CD8-positive, alpha-beta memory T cell (primary cell): ENCODE data around the gene KAZN. TPM values are rescaled to one million over a fixed set of nuclear protein-coding genes. Genes with fewer than 3 reads are reported as not detected.

Experiments
- CTCF ChIA-PET: fragments of 350-600 bp; sonication (Branson Sonifier 250); formaldehyde crosslinking; loops from one replicate; lab custom pipeline; 2021; ENCODE audit warnings: antibody characterized with exemption; lab: Charles Lee
- POLR2A ChIA-PET: fragments of 350-600 bp; sonication (Branson Sonifier 250); formaldehyde crosslinking; loops from one replicate; lab custom pipeline; 2021; ENCODE audit warnings: antibody characterized with exemption; lab: Charles Lee
- DNase-seq, 5 donors: peaks; one replicate each; pipeline versions ENCODE4 v3.0.0 to v3.0.0-alpha.2; 2020 to 2022; ENCODE audit warnings: mixed read lengths in 1 of 5
- H3K27ac ChIP-seq: one replicate; pipeline ENCODE4 v1.7.0; 2013; ENCODE audit warnings: low read depth, mild to moderate bottlenecking, low read length, moderate library complexity
- H3K27me3 ChIP-seq: 2 replicates; pipeline ENCODE4 v1.7.0; 2013; ENCODE audit warnings: low read length, mild to moderate bottlenecking; ENCODE audit not compliant: insufficient read depth, poor library complexity, severe bottlenecking
- H3K36me3 ChIP-seq: 2 replicates; pipeline ENCODE4 v1.7.0; 2013; ENCODE audit warnings: mild to moderate bottlenecking, low read length, moderate library complexity; ENCODE audit not compliant: insufficient read depth
- H3K4me1 ChIP-seq: 2 replicates; pipeline ENCODE4 v1.7.0; 2013; ENCODE audit warnings: mild to moderate bottlenecking, low read length, moderate library complexity; ENCODE audit not compliant: insufficient read depth
- H3K4me3 ChIP-seq: 2 replicates; pipeline ENCODE4 v1.7.0; 2013; ENCODE audit warnings: mild to moderate bottlenecking, low read length
- H3K9me3 ChIP-seq: 2 replicates; pipeline ENCODE4 v1.7.0; 2013; ENCODE audit warnings: mild to moderate bottlenecking, low read length
- H3K27ac Mint-ChIP-seq, 8 donors: one replicate each; pipeline ENCODE4 v1.8.0; 2020 to 2021; ENCODE audit warnings: mixed read lengths in 8 of 8, mild to moderate bottlenecking in 6 of 8, inconsistent platforms in 3 of 8, moderate library complexity in 3 of 8
- H3K27me3 Mint-ChIP-seq, 2 donors: one replicate each; pipeline ENCODE4 v1.8.0; 2020 to 2021; ENCODE audit warnings: mixed read lengths in 2 of 2, mild to moderate bottlenecking in 1 of 2, moderate library complexity in 1 of 2
- H3K36me3 Mint-ChIP-seq, 3 donors: one replicate each; pipeline ENCODE4 v1.8.0; 2020 to 2021; ENCODE audit warnings: mixed read lengths in 3 of 3, inconsistent platforms in 1 of 3, mild to moderate bottlenecking in 1 of 3
- H3K4me1 Mint-ChIP-seq, 3 donors: one replicate each; pipeline ENCODE4 v1.8.0; 2020 to 2021; ENCODE audit warnings: mixed read lengths in 3 of 3, inconsistent platforms in 1 of 3, mild to moderate bottlenecking in 1 of 3
- H3K4me3 Mint-ChIP-seq, 7 donors: one replicate each; pipeline ENCODE4 v1.8.0; 2020 to 2021; ENCODE audit warnings: mixed read lengths in 7 of 7, mild to moderate bottlenecking in 6 of 7, moderate library complexity in 4 of 7, inconsistent platforms in 2 of 7
- H3K9me3 Mint-ChIP-seq, 5 donors: one replicate each; pipeline ENCODE4 v1.8.0; 2020 to 2022; ENCODE audit warnings: mixed read lengths in 5 of 5, mild to moderate bottlenecking in 3 of 5, moderate library complexity in 2 of 5, inconsistent platforms in 1 of 5
- polyA plus RNA-seq: library from polyadenylated mRNA; unstranded; fragments of 300-500 nt; fragmentation: Illumina TruSeq; gene quantifications from one replicate; pipeline ENCODE4 v1.2.3, GENCODE V29; 2021
- total RNA-seq, 2 experiments: library from RNA; stranded (reverse); gene quantifications; one replicate each; pipeline ENCODE4 v1.2.3, GENCODE V29; 2021

Gene KAZN
- total and polyA plus RNA-seq, 3 experiments from 2014 or later = 0.15 to 0.35 (median 0.18) TPM

- Mint-ChIP-seq H3K27me3 (peaks cover 4 to 5% of the 10 kb centered on the region in 2 donors), H3K4me3 (no peak overlapping the region), H3K36me3 (no peaks in the 10 kb centered on the region), H3K9me3 (no peaks in the 10 kb centered on the region), H3K4me1 (no peaks in the 10 kb centered on the region), H3K27ac (no peak overlapping the region)
- Histone ChIP-seq H3K27me3 (no peaks in the 10 kb centered on the region), H3K36me3 (no peaks in the 10 kb centered on the region), H3K4me3 (no peak overlapping the region), H3K9me3 (no peaks in the 10 kb centered on the region), H3K27ac (no peak overlapping the region), H3K4me1 (no peaks in the 10 kb centered on the region)
- POLR2A ChIA-PET = no interaction called here
- no peak for DNase-seq
- CTCF ChIA-PET = interaction anchor here (1.0 kb wide), 1 partner anchor 12 kb away, joined by 3 read pairs; no protein-coding TSS in a partner anchor
These were observed 409.4 kb downstream of the KAZN start for GRCh38 chr1:15007842-15008241.

GRCh38 chr1:15008783-15009729 lies 410.6 kb downstream of the KAZN start:
- Mint-ChIP-seq H3K27ac (no peak overlapping the region), H3K4me3 (no peak overlapping the region), H3K36me3 (no peaks in the 10 kb centered on the region), H3K27me3 (peaks cover 4 to 7% of the 10 kb centered on the region in 2 donors), H3K4me1 (no peaks in the 10 kb centered on the region), H3K9me3 (no peaks in the 10 kb centered on the region)
- ChIA-PET CTCF (no interaction called here), POLR2A (no interaction called here)
- Histone ChIP-seq H3K27me3 (no peaks in the 10 kb centered on the region), H3K36me3 (no peaks in the 10 kb centered on the region), H3K27ac (no peak overlapping the region), H3K4me3 (no peak overlapping the region), H3K9me3 (no peaks in the 10 kb centered on the region), H3K4me1 (no peaks in the 10 kb centered on the region)
- no peak for DNase-seq

GRCh38 chr1:15011160-15011559 lies 412.7 kb downstream of the KAZN start:
- Histone ChIP-seq H3K4me3 (no peak overlapping the region), H3K4me1 (no peaks in the 10 kb centered on the region), H3K9me3 (no peaks in the 10 kb centered on the region), H3K27ac (no peak overlapping the region), H3K27me3 (no peaks in the 10 kb centered on the region), H3K36me3 (no peaks in the 10 kb centered on the region)
- Mint-ChIP-seq H3K9me3 (no peaks in the 10 kb centered on the region), H3K4me3 (no peak overlapping the region), H3K27me3 (peaks cover 7 to 8% of the 10 kb centered on the region in 2 donors), H3K4me1 (no peaks in the 10 kb centered on the region), H3K36me3 (no peaks in the 10 kb centered on the region), H3K27ac (no peak overlapping the region)
- POLR2A ChIA-PET = no interaction called here
- CTCF ChIA-PET = no interaction called here
- no peak for DNase-seq

- Histone ChIP-seq H3K4me1 (no peaks in the 10 kb centered on the region), H3K27me3 (no peaks in the 10 kb centered on the region), H3K4me3 (no peak overlapping the region), H3K9me3 (no peaks in the 10 kb centered on the region), H3K36me3 (no peaks in the 10 kb centered on the region), H3K27ac (no peak overlapping the region)
- Mint-ChIP-seq H3K4me3 (no peak overlapping the region), H3K9me3 (no peaks in the 10 kb centered on the region), H3K36me3 (no peaks in the 10 kb centered on the region), H3K4me1 (no peaks in the 10 kb centered on the region), H3K27me3 (peaks cover 7 to 8% of the 10 kb centered on the region in 2 donors), H3K27ac (no peak overlapping the region)
- ChIA-PET POLR2A (no interaction called here), CTCF (no interaction called here)
- no peak for DNase-seq
These were observed 413.2 kb downstream of the KAZN start for GRCh38 chr1:15011661-15012060.

- CTCF ChIA-PET = no interaction called here
- Mint-ChIP-seq H3K9me3 (no peaks in the 10 kb centered on the region), H3K4me1 (no peaks in the 10 kb centered on the region), H3K4me3 (no peak overlapping the region), H3K36me3 (no peaks in the 10 kb centered on the region), H3K27ac (no peak overlapping the region), H3K27me3 (peaks cover 7 to 8% of the 10 kb centered on the region in 2 donors)
- no peak for DNase-seq
- Histone ChIP-seq H3K4me3 (no peak overlapping the region), H3K27ac (no peak overlapping the region), H3K4me1 (no peaks in the 10 kb centered on the region), H3K27me3 (no peaks in the 10 kb centered on the region), H3K36me3 (no peaks in the 10 kb centered on the region), H3K9me3 (no peaks in the 10 kb centered on the region)
- POLR2A ChIA-PET = no interaction called here
These were observed 414.3 kb downstream of the KAZN start for GRCh38 chr1:15012822-15013221.

GRCh38 chr1:15013767-15014166 lies 415.3 kb downstream of the KAZN start:
- no peak overlapping the region for H3K4me3 ChIP-seq
- no peaks in the 10 kb centered on the region for H3K36me3 ChIP-seq
- POLR2A ChIA-PET = no interaction called here
- H3K4me1 Mint-ChIP-seq = no peaks in the 10 kb centered on the region
- no peak overlapping the region for H3K27ac ChIP-seq
- peaks cover 4 to 8% of the 10 kb centered on the region in 2 donors for H3K27me3 Mint-ChIP-seq
- H3K9me3 Mint-ChIP-seq = no peaks in the 10 kb centered on the region
- CTCF ChIA-PET = no interaction called here
- H3K9me3 ChIP-seq = no peaks in the 10 kb centered on the region
- H3K4me1 ChIP-seq = no peaks in the 10 kb centered on the region
- H3K27ac Mint-ChIP-seq = no peak overlapping the region
- H3K27me3 ChIP-seq = no peaks in the 10 kb centered on the region
- H3K4me3 Mint-ChIP-seq = no peak overlapping the region
- H3K36me3 Mint-ChIP-seq = no peaks in the 10 kb centered on the region
- no peak for DNase-seq

GRCh38 chr1:15014516-15014915 lies 416.0 kb downstream of the KAZN start:
- Mint-ChIP-seq H3K27ac (no peak overlapping the region), H3K9me3 (no peaks in the 10 kb centered on the region), H3K27me3 (peaks cover 4 to 8% of the 10 kb centered on the region in 2 donors), H3K4me3 (no peak overlapping the region), H3K36me3 (no peaks in the 10 kb centered on the region), H3K4me1 (no peaks in the 10 kb centered on the region)
- DNase-seq = no peak
- Histone ChIP-seq H3K36me3 (no peaks in the 10 kb centered on the region), H3K27ac (no peak overlapping the region), H3K27me3 (no peaks in the 10 kb centered on the region), H3K4me1 (no peaks in the 10 kb centered on the region), H3K4me3 (no peak overlapping the region), H3K9me3 (no peaks in the 10 kb centered on the region)
- ChIA-PET CTCF (no interaction called here), POLR2A (no interaction called here)

GRCh38 chr1:15016001-15016400 lies 417.5 kb downstream of the KAZN start:
- H3K36me3 Mint-ChIP-seq = no peaks in the 10 kb centered on the region
- Histone ChIP-seq H3K27me3 (no peaks in the 10 kb centered on the region), H3K9me3 (no peaks in the 10 kb centered on the region), H3K4me1 (no peaks in the 10 kb centered on the region), H3K4me3 (no peak overlapping the region), H3K36me3 (no peaks in the 10 kb centered on the region), H3K27ac (no peak overlapping the region)
- no peaks in the 10 kb centered on the region for H3K4me1 Mint-ChIP-seq
- no peak overlapping the region for H3K4me3 Mint-ChIP-seq
- no peak overlapping the region for H3K27ac Mint-ChIP-seq
- H3K27me3 Mint-ChIP-seq = peaks cover 4 to 8% of the 10 kb centered on the region in 2 donors
- ChIA-PET POLR2A (no interaction called here), CTCF (no interaction called here)
- no peak for DNase-seq
- H3K9me3 Mint-ChIP-seq = no peaks in the 10 kb centered on the region
